Osteoblast (primary cell): ENCODE results near the gene CARMIL1. TPM values are rescaled to one million over a fixed set of nuclear protein-coding genes. Genes with fewer than 3 reads are reported as not detected.

Experiments
- DNase-seq: peaks from one replicate; pipeline ENCODE4 v3.0.0; 2011; ENCODE audit warnings: low spot score, mixed read lengths; ENCODE audit not compliant: insufficient read length; ENCODE audit errors: missing footprints
- H2AFZ ChIP-seq: 2 replicates; pipeline ENCODE4 v1.6.0; 2011; ENCODE audit warnings: mild to moderate bottlenecking, low read length
- H3K27ac ChIP-seq: 2 replicates; pipeline ENCODE4 v1.5.1; 2011; ENCODE audit warnings: mild to moderate bottlenecking, low read depth, low read length, moderate library complexity
- H3K27me3 ChIP-seq: 2 replicates; pipeline ENCODE4 v1.6.0; 2012; ENCODE audit warnings: mild to moderate bottlenecking, control low read depth, inconsistent platforms, low read length, moderate library complexity; ENCODE audit not compliant: insufficient read depth
- H3K36me3 ChIP-seq: 2 replicates; pipeline ENCODE4 v1.5.1; 2011; ENCODE audit warnings: mild to moderate bottlenecking, low read length, control low read depth, moderate library complexity; ENCODE audit not compliant: insufficient read depth
- H3K4me1 ChIP-seq: 2 replicates; pipeline ENCODE4 v1.5.1; 2011; ENCODE audit warnings: mild to moderate bottlenecking, low read length, control low read depth, moderate library complexity; ENCODE audit not compliant: insufficient read depth
- H3K4me2 ChIP-seq: 2 replicates; pipeline ENCODE4 v1.6.0; 2011; ENCODE audit warnings: mild to moderate bottlenecking, low read length; ENCODE audit not compliant: insufficient read depth
- H3K4me3 ChIP-seq: fragments of 200-600 bp; sonication (generic); 3 replicates; pipeline ENCODE4 v1.5.1; 2012; ENCODE audit warnings: mild to moderate bottlenecking, low read length, inconsistent platforms; ENCODE audit not compliant: insufficient read depth
- H3K79me2 ChIP-seq: 2 replicates; pipeline ENCODE4 v1.6.0; 2012; ENCODE audit warnings: mild to moderate bottlenecking, low read length, control low read depth, inconsistent platforms; ENCODE audit not compliant: insufficient read depth
- H3K9me3 ChIP-seq: 2 replicates; pipeline ENCODE4 v1.5.1; 2011; ENCODE audit warnings: low read depth, low read length, control low read depth
- H4K20me1 ChIP-seq: 2 replicates; pipeline ENCODE4 v1.6.0; 2012; ENCODE audit warnings: mild to moderate bottlenecking, low read length, control low read depth; ENCODE audit not compliant: insufficient read depth
- CTCF ChIP-seq: IDR thresholded peaks from 2 replicates; pipeline ENCODE4 v1.5.1; 2011; ENCODE audit warnings: mild to moderate bottlenecking, low read depth, low read length, moderate library complexity; ENCODE audit errors: extremely low read depth
- total RNA-seq: library from RNA; depleted of rRNA; stranded (reverse); fragments of >200 nt; gene quantifications from 2 replicates; pipeline ENCODE4 v1.2.3, GENCODE V29; 2012

CARMIL1 gene
- total RNA-seq, 1 donor: 25.7 TPM

- no peak for TF ChIP-seq CTCF
- H3K27ac ChIP-seq: no peak overlapping the region
- H2AFZ ChIP-seq: no peak overlapping the region
- no peaks in the 10 kb centered on the region for H3K27me3 ChIP-seq
- H3K4me3 ChIP-seq: no peak overlapping the region
- no peaks in the 10 kb centered on the region for H3K36me3 ChIP-seq
- no peak for DNase-seq
- H3K79me2 ChIP-seq: no peaks in the 10 kb centered on the region
- H3K4me2 ChIP-seq: no peak overlapping the region
- H3K9me3 ChIP-seq: no peaks in the 10 kb centered on the region
- peaks cover 26% of the 10 kb centered on the region for H3K4me1 ChIP-seq
- no peaks in the 10 kb centered on the region for H4K20me1 ChIP-seq
These were observed 36.3 kb downstream of the CARMIL1 start for GRCh38 chr6:25315194-25316177.

- Histone ChIP-seq H3K36me3 (no peaks in the 10 kb centered on the region), H3K79me2 (no peaks in the 10 kb centered on the region), H3K4me2 (no peak overlapping the region), H3K27ac (no peak overlapping the region), H3K9me3 (no peaks in the 10 kb centered on the region), H4K20me1 (no peaks in the 10 kb centered on the region), H2AFZ (no peak overlapping the region), H3K4me3 (no peak overlapping the region), H3K27me3 (no peaks in the 10 kb centered on the region), H3K4me1 (peaks cover 18% of the 10 kb centered on the region)
- TF ChIP-seq CTCF: no peak
- no peak for DNase-seq
These were observed 37.5 kb downstream of the CARMIL1 start for GRCh38 chr6:25316626-25317025.

- no peak for DNase-seq
- Histone ChIP-seq H3K36me3 (no peaks in the 10 kb centered on the region), H2AFZ (no peak overlapping the region), H3K4me3 (no peak overlapping the region), H3K4me1 (no peaks in the 10 kb centered on the region), H3K9me3 (no peaks in the 10 kb centered on the region), H3K27ac (no peak overlapping the region), H3K79me2 (no peaks in the 10 kb centered on the region), H3K27me3 (no peaks in the 10 kb centered on the region), H4K20me1 (no peaks in the 10 kb centered on the region), H3K4me2 (no peak overlapping the region)
- no peak for TF ChIP-seq CTCF
These were observed 39.4 kb downstream of the CARMIL1 start for GRCh38 chr6:25318589-25318988.

- Histone ChIP-seq H3K4me1 (peaks cover 4% of the 10 kb centered on the region), H3K27me3 (no peaks in the 10 kb centered on the region), H2AFZ (no peak overlapping the region), H3K4me3 (no peak overlapping the region), H3K27ac (no peak overlapping the region), H4K20me1 (no peaks in the 10 kb centered on the region), H3K4me2 (no peak overlapping the region), H3K79me2 (no peaks in the 10 kb centered on the region), H3K36me3 (no peaks in the 10 kb centered on the region), H3K9me3 (no peaks in the 10 kb centered on the region)
- no peak for DNase-seq
- TF ChIP-seq CTCF: no peak
These were observed 41.3 kb downstream of the CARMIL1 start for GRCh38 chr6:25320459-25320858.
